ENCODE results near the gene GALNT15. TPM values are rescaled to one million over a fixed set of nuclear protein-coding genes. Genes with fewer than 3 reads are reported as not detected.

Gene GALNT15
- total RNA-seq, 2 experiments from 2014 or later: not detected

- Mint-ChIP-seq H3K27me3 (no peaks in the 10 kb centered on the region), H3K9me3 (no peaks in the 10 kb centered on the region), H3K36me3 (ENCODE audit: low read depth) (peaks cover 9% of the 10 kb centered on the region), H3K27ac (no peak overlapping the region), H3K4me3 (no peak overlapping the region), H3K4me1 (ENCODE audit: low read depth) (peaks cover 20% of the 10 kb centered on the region)
- no peak for DNase-seq
- ATAC-seq: no peak
- POLR2A ChIA-PET: interaction anchor here (4.4 kb wide), 1 partner anchor 9 kb away, joined by 20 read pairs; the partner anchor contains the start of genes DPH3 and OXNAD1
- no peak for TF ChIP-seq CTCF (IDR thresholded peaks at IDR 0.05)
- intact Hi-C loops (cut with micrococcal nuclease): no loop called here
- CTCF ChIA-PET: interaction anchor here (1.0 to 3.0 kb wide), 3 partner anchors 9 to 206 kb away, joined by 3 to 10 read pairs (median 4); partner anchors contain the start of genes DPH3 and OXNAD1
Measured at GRCh38 chr3:16255326-16255725, 80.8 kb downstream of the GALNT15 start.

- Mint-ChIP-seq H3K27me3 (no peaks in the 10 kb centered on the region), H3K4me3 (no peak overlapping the region), H3K27ac (no peak overlapping the region), H3K4me1 (ENCODE audit: low read depth) (peaks cover 20% of the 10 kb centered on the region), H3K36me3 (ENCODE audit: low read depth) (peaks cover 9% of the 10 kb centered on the region), H3K9me3 (no peaks in the 10 kb centered on the region)
- intact Hi-C loops (cut with micrococcal nuclease): no loop called here
- ChIA-PET POLR2A (no interaction called here), CTCF (interaction anchor here (1.3 to 3.0 kb wide), 2 partner anchors 9 to 10 kb away, joined by 4 to 10 read pairs; partner anchors contain the start of genes DPH3 and OXNAD1)
- DNase-seq (no peak), ATAC-seq (no peak)
- TF ChIP-seq CTCF (IDR thresholded peaks at IDR 0.05): no peak
Measured at GRCh38 chr3:16255726-16256125, 81.2 kb downstream of the GALNT15 start.

- no peak for TF ChIP-seq CTCF (IDR thresholded peaks at IDR 0.05)
- ATAC-seq: no peak
- CTCF ChIA-PET: interaction anchor here (1.1 to 2.0 kb wide), 2 partner anchors 9 to 63 kb away, joined by 3 to 6 read pairs; no protein-coding TSS in a partner anchor
Measured at GRCh38 chr3:16257309-16257708, 82.8 kb downstream of the GALNT15 start.

GRCh38 chr3:16258177-16258576 is 83.7 kb downstream of the GALNT15 start:
- no peak overlapping the region for H3K4me3 Mint-ChIP-seq
- no peaks in the 10 kb centered on the region for H3K27me3 Mint-ChIP-seq
- TF ChIP-seq CTCF (IDR thresholded peaks at IDR 0.05): no peak
- POLR2A ChIA-PET: interaction anchor here (0.8 kb wide), 1 partner anchor 10 kb away, joined by 3 read pairs; no protein-coding TSS in a partner anchor
- no peak for DNase-seq
- intact Hi-C loops (cut with micrococcal nuclease): no loop called here
- ATAC-seq: no peak
- peaks cover 20% of the 10 kb centered on the region for H3K4me1 Mint-ChIP-seq (ENCODE audit: low read depth)
- CTCF ChIA-PET: interaction anchor here (0.8 to 2.0 kb wide), 3 partner anchors 10 to 293 kb away, joined by 3 to 6 read pairs (median 3); no protein-coding TSS in a partner anchor
- no peak overlapping the region for H3K27ac Mint-ChIP-seq
- peaks cover 11% of the 10 kb centered on the region for H3K36me3 Mint-ChIP-seq (ENCODE audit: low read depth)
- no peaks in the 10 kb centered on the region for H3K9me3 Mint-ChIP-seq

More at GRCh38 chr3:16257309-16257708, 82.8 kb downstream of the GALNT15 start:
- Mint-ChIP-seq H3K4me1 (ENCODE audit: low read depth) (peaks cover 20% of the 10 kb centered on the region), H3K36me3 (ENCODE audit: low read depth) (peaks cover 11% of the 10 kb centered on the region), H3K27me3 (no peaks in the 10 kb centered on the region), H3K9me3 (no peaks in the 10 kb centered on the region), H3K27ac (no peak overlapping the region), H3K4me3 (no peak overlapping the region)
- intact Hi-C loops (cut with micrococcal nuclease): no loop called here
- POLR2A ChIA-PET: no interaction called here
- no peak for DNase-seq

GRCh38 chr3:16258866-16259265 is 84.4 kb downstream of the GALNT15 start:
- TF ChIP-seq CTCF (IDR thresholded peaks at IDR 0.05): no peak

More at GRCh38 chr3:16258866-16259265, 84.4 kb downstream of the GALNT15 start:
- CTCF ChIA-PET: interaction anchor here (0.8 to 2.0 kb wide), 2 partner anchors 10 to 43 kb away, joined by 3 to 6 read pairs; no protein-coding TSS in a partner anchor
- POLR2A ChIA-PET: interaction anchor here (0.7 kb wide), 1 partner anchor 764 kb away, joined by 3 read pairs; no protein-coding TSS in a partner anchor
- Mint-ChIP-seq H3K4me1 (ENCODE audit: low read depth) (peaks cover 20% of the 10 kb centered on the region), H3K27ac (no peak overlapping the region), H3K36me3 (ENCODE audit: low read depth) (peaks cover 11% of the 10 kb centered on the region), H3K9me3 (no peaks in the 10 kb centered on the region), H3K4me3 (no peak overlapping the region), H3K27me3 (no peaks in the 10 kb centered on the region)
- DNase-seq: no peak
- intact Hi-C loops (cut with micrococcal nuclease): no loop called here
- no peak for ATAC-seq
